ENCODE data around the gene PKIB.
"Not testable (repeated sequence)": the region's sequence is repeated elsewhere in the genome, so short reads cannot be mapped to it uniquely, and the experiment has no call there.

The PKIB gene, protein sequence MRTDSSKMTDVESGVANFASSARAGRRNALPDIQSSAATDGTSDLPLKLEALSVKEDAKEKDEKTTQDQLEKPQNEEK

DNA sequence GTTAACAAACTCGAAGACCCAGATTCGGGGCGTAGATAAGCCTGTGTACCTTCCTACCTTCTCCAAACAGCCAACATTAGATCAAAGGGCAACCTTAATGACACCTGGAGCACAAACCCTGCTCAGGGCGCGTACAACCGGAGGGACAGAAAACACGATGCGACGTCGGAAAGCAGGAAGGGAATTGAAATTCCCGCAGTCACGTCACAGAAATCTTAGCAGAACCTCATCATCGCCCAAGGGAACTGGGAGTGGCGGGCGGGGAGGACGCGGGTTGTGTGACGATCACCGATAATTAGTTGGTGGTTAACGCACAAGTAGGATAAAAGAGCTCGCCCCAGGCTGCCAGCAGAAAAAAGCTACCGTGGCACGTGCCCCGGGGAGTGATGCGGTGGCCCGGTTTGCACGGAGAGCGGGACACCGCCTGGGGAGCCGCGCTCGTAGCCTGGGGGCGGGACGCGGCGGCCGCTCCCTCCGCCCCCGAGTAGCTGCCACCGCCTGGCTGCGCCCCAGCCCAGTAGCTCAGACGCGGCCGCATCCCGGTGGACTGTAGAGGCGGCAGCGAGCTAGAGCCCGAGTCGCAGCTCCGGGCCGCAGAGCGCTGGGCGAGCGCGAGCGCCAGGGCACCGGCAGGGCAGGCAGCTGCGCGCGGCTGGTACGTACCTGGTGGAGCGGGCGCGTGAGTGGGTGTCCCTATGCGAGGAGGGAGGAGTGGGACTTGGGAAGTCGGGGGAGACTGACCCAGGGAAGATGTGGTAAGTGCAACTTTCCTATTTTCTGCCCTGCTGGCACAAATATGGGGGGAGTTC lies at the start of gene PKIB:
Gene PKIB (plus strand): TSS at position 525 of the 809 bp plus-strand sequence. CDS start 107,390 bp downstream, outside the sequence.
- DNase-seq (ENCODE audit: low spot score): peak; percentile 74

DNA sequence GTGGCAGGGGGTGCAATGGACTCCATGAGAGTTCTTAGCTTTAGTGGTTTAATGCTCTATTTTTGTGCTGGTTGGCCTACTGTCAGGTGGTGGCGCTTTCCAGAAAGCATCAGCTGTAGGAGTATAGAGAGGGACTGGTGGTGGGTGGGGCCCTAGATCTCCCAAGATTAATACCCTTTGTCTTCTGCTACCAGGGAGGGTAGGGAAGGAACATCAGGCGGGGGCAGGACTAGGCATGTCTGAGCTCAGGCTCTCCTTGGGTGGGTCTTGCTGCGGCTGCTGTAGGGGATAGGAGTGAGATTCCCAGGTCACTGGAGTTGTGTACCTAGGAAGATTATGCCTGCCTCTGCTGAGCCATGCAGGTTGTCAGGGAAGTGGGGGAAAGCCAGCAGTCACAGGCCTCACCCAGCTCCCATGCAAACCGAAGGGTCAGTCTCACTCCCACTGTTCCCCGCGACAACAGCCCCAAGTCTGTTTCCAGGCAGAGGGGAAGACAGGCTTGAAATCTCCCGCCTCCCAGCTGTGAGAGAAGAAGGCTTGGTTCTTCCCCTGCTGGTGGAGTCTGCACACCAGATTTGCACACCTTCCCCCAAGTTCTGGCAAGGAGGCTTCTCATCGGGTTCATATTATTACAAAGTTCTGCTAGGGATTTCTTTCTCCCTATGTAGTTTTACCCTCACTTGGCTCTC lies 46.7 kb upstream of the PKIB start:
- DNase-seq (ENCODE audit: low spot score): no peak

DNA sequence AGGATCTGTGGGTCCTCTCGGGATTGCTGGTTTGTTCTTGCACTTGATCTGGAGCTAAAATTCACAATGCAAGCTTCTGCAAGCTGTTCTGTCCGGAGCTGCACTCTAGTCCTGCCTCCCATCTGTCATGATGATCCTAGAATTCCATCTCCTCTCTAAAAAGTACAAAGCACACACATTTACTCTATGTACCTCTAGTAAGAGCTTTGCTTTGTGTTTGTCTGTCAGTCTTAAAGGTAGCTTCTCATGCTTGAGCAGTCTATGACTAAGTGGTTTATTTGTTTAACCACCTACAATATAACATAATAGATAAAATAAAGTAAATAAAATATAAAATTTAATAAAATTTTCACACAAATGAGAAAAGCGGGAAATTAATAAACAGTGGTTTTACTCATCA lies 46.0 kb upstream of the PKIB start:
- DNase-seq (ENCODE audit: low spot score): no peak

DNA sequence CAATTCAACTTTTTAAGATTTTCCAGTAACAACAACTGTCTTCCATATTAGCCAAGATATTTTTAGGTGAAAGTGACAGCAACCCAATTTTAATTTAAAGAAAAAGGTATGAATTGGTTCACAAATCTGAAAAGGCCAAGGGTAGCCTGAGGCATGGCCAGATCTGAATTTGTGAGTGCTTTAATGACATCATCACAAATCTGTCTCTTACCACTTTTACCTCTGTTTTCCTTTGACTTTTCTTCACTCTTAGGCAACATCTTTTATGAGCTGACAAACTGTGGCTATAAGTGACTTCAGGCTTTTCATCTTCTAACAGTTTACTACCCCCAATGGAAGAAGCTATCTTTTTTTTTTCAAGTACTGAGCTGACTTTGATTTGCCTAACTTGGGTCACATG lies 44.5 kb upstream of the PKIB start:
- no peak for DNase-seq (ENCODE audit: low spot score)

DNA sequence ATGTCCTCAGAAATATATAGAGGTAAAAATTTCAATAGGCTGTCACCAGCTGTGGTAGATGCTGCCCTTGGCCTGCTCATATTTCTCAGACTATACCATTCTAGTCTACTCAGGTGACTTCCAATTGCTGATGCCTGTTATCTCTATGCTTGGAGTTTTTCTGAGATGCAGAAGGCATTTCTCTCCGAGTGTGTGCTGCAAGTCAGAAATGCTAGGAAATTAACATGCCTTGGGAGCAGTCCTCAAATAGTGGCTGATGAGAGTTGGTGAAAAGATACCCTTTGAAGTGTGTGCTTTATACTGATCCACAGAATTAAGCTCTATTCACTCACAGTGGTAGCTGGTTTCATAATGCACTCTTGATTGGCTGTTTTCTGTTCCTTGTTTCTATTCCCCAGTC lies 43.2 kb upstream of the PKIB start:
- no peak for DNase-seq (ENCODE audit: low spot score)

DNA sequence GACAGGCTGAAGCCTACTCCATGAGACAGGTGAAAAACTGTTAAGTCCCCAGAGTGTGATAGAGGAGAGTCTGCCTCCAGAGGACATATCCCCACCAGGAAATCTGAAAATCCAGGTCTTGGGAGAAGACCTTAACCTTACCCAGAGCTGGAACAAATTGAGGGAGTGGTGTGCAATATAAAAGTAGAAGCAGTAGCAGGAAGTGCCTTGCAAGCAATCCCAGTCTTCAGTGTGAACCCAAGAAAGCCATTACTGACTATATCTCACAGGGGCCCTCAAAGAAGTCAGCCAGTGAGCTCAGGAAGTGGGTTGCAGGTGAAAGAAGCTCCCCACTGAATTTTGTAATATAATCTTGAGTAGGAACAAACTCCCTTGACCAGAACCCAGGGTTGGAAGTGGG lies 41.9 kb upstream of the PKIB start:
- DNase-seq (ENCODE audit: low spot score): no peak

DNA sequence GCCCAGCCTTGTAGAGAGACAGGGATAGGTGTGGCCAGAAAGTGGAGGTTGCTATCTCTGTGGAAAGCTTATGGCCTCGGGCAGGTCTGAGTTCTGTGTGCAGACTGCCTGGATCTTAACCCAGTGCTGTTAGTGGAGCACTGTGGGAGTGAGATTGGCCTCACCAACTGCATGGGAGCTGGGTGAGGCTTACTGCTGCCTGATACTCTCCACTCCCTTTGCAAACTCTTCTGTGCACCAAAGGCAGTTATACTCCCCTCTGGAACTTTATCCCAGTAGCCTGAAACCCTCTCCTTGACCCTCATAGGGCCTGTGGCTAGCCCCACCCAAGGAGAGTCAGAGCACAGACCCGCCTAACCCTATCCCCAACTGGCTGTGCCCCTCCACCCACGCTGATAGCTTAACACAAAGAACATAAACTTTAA lies 41.4 kb upstream of the PKIB start:
- no peak for DNase-seq (ENCODE audit: low spot score)

DNA sequence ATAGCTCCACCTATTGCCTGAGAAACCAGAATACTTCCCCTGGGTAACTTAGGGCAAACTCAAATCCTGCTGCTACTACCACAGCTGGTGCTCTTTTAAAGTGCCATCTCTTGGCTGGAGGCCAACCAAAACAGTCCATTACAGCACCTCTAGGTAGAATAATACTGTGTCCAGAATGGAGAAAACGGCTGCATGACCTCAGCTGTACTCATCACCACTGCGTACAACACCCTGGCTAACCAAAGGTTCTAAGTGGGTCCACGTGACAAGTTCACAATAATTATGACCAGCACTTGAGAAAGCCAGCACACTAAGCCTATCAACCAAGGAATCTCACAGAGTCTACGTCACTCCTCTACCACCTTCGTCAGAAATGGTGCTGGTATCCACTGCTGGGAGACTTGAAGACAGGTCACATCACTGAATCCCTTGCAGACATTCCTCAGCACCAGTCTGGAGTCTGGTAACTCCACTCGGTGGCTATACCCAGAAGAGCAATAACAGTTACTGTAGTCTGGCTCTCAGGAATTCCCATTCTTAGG lies 40.9 kb upstream of the PKIB start:
- no peak for DNase-seq (ENCODE audit: low spot score)

DNA sequence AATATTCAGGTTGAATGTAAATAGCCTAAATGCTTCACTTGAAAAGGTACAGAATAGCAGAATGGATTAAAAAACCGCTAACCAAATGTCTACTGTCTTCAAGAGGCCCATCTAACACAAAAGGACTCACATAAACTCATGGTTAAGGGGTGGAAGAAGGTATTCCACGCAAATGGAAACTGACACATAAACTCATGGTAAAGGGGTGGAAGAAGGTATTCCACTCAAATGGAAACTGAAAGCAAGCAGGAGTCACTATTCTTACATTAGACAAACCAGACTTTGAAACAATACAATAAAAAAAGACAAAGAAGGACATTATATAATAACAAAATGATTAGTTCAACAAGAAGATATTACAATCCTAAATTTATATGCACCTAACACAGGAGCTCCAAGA lies 38.3 kb upstream of the PKIB start:
- no peak for DNase-seq (ENCODE audit: low spot score)

DNA sequence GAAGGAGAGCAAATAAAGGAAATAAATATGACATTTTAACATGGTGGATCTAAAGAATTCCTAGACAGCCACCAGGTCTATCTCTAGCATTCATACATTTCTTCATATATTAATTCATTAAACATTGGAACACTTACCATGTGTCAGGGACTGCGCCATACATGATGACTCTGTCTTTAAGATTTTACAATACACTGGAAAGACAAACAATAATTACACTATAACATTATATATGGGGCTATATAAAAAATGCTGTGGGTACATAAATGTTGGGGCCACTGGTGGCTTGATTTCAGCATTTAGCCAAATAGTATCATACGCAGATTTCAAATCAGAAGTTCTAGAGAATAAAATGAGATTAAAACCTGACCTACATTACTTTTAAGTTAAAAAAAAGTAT lies 33.3 kb upstream of the PKIB start:
- no peak for DNase-seq (ENCODE audit: low spot score)

DNA sequence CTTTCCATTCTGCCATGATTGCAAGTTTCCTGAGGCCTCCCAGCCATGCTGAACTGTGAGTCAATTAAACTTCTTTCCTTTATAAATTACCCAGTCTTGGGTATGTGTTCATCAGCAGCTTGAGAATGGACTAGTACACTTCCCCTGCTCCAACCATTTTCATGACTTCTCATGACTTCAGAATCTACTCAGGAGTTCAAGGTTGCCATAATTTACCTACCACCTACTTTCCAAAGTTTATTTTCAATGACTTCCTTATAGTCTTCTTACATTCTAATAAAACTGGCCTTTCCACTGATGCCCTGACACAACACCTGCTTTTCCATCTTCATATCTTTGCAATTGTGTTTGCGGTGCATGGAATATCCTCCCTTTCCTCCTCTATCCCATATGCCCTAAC lies 31.2 kb upstream of the PKIB start:
- no peak for DNase-seq (ENCODE audit: low spot score)

DNA sequence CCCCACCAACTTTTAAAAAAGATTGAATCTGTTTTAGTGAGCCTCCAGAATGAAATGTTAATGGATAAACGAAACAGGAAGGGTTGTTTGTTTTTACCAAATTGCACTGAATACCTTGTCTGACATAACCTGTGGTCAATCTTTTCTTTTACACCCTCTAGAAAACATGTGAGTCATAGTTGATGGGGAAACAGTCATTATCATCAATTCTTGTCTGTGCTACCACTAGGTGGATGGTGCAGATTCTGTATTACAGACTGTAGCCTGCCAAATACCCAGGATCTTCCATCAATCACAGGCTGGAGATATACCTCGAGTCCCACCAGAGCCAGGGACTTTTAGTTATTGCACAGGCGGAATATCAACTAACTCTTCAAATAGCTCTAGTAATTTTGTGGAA lies 29.5 kb upstream of the PKIB start:
- DNase-seq (ENCODE audit: low spot score): no peak

DNA sequence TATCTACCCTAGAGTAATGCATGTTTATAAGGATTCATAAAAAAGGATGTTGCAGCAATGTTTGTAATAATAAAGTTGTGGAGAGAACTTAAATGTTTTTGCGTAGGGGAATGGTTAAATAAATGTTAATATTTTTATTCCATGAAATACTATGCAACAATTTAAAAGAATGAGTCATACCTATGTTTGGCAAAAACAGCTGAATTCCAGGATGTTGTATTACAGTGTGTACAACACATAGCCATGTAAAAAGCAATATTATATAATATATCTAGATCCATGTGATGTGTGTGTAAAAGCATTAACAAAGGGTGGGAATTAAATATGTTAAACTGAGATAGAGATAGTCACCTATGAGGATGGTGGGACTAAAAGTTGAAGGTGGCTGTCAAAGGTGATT lies 21.1 kb upstream of the PKIB start:
- no peak for DNase-seq (ENCODE audit: low spot score)

DNA sequence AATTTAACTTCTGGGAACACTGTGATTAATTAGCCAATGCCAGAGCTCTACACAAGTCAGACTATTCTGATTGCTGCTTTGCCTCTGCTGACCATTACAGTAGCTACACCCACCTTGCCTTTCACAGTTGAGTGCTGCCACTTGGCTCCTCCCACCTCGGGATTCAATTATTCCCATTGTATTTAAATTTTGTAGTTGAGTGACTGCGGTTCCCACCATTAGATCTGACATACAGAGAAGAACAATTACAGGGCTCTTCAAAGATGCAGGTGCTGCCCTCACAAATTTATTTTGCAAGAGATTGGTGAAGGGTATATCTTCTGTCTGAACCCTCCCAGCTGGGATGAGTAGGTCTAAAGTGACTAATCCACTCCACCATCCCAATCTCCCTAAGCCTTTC lies 11.9 kb upstream of the PKIB start:
- DNase-seq (ENCODE audit: low spot score): not testable (repeated sequence)

DNA sequence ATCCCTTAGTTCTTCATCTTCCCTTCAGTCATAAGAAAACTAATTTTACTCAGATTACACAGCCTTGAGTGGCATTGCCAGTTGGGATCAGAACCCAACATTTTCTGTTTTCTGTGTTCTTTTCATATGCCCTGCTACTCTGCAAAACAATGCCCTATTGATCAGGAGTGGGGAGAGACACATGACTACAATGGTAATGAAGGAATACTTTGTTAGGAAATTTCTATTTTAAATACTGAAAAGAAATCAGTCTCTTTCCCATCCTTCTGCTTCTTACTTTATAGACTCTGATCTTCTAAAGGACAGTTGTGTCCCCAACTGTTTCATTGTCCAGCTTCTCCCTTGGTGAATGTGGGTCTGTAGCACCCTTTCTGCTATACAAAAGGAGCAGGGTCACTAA lies 5.5 kb upstream of the PKIB start:
- no peak for DNase-seq (ENCODE audit: low spot score)

DNA sequence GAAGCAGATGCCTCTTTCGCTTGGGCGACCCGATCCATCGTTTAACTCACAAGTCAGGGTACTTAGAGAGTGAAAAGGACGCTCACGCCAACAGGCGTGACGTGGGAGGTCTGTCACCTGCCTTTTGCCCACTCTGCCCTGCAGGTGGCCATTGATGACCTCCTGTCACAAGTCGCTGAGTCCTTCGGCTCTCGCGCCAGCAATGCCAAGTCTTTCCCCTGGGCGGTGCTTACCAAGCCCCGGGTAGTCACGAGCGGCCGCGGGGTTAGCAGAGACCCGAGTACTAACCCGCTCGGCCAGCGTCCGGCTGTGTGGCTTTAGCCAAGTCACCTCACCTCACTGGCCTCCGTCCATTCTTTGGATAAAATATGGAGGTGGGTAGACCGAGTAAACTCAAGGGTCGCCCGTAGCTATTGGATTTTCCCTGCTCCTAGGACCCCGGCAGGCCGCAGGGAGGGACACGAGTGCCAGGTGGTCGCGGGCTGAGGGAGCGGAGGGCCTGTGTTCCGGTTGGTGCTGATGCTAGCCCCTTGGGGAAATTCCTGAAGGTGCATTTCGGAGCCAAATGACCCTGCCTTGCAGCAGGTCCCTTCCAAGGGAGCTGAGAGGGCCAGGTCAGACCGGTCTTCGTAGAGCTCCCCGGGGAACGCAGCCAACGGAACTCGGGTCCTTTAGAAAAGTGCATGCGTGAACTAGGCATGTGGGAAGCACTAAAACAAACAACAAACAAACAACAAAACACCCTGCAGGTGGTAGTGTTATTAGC lies 668 bp downstream of the PKIB start:
- peak; percentile 24 for DNase-seq (ENCODE audit: low spot score)

DNA sequence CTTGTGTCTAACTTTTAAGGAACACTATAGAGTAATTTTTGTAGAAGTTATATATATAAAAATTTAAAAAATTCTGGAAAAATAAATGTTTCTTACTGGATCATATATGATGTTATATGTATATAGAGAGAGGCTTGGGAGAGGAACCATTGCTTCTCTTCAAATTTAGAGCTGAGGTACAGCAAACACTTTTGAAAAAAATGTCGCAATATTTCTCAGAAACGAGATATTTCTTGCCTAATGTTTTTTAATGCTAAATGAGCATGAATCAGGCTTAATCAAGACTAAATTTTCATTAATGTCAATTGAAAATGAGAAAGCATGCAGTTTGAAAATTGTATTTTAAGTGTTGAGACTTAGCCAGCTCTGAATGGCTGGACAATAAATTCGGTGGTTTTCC lies 2.6 kb downstream of the PKIB start:
- no peak for DNase-seq (ENCODE audit: low spot score)

DNA sequence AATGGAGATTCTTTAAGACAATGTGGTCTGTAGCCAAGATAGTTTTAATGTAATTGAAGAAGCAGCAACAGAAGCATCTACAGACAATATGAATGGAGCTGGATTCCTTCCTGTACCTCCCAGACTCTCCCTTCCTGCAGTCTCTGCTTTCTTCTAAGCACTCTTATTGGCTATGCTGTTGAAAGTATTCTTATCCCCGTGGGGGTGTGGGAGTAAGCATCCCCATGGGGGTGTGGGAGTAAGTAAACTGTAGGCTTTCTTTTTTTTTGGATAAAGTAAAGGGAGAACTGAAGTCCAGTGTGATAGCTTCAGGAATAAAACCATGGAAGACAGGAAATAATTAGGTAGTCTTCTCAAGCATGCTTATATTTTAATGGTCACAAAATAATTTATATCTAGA lies 4.1 kb downstream of the PKIB start:
- no peak for DNase-seq (ENCODE audit: low spot score)

DNA sequence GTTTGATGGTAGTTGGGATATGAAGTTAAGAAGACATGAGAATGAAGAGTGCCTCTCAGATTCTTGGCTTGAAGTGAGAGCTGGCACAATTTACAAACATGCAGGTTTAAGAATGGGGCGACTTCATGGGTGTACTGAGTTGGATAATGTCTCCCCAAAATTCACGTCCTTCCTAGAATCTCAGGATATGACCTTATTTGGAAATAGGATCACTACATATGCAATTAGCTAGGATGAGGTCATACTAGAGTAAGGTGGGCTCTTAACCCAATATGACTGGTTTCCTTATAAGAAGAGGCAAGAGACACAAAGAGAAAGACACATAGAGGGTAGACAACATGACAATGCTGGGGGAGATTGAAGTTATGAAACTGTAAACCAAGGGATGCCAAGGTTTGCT lies 5.2 kb downstream of the PKIB start:
- DNase-seq (ENCODE audit: low spot score): no peak

DNA sequence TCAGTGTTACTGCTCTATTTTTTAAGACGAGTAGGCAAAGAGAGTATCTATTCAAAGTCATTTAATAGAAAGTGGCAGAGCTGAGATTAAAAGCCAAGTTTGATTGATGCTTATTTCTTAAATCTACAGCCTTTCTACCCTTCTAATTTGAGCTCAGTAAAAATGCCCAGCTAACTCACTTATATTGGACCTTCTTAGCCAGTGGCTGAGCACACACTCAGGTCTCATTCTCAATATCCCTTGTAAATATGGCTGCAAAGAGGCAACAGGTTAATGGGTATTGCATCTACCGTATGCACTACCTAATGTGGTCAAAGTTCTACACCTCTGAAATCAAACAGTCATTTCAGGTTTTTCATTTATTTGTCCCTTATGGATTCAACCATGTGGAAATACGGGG lies 6.7 kb downstream of the PKIB start:
- no peak for DNase-seq (ENCODE audit: low spot score)

DNA sequence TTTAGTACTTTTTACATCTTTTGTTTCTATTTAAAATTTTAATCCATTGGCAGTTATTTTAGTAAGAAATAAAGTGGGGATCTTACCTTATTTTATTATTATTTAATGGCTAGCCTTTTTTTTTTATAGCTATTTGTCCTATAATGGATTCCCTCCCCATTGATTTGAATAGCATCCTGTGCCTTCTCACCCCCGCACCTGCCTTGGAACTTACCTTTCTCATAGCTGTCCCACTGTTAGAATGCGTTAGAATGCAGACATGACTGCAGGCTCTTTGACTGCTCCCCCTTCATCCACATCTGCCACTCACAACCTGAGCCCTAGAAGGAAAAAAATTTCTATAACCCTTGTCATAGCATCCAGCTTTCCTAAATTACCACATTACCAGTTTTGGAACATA lies 9.1 kb downstream of the PKIB start:
- DNase-seq (ENCODE audit: low spot score): no peak

DNA sequence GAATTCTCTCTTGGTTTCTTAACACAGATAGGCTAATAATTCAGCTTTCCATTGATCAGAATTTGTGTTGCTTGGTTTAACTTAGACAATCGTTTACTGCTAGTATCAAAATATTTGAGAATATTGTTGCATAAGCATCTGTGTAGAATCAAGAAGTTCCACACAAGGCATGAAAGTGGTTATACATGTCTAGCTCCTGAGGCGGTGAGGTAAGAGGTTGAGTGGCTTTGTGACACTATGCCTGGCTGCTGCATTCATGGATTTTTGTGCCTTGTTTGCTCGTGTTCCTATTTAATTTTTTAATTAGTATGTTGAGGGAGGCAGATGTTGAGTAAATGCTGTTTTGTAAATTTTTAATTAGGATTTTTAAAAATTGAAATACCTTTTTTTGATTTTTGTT lies 10.2 kb downstream of the PKIB start:
- DNase-seq (ENCODE audit: low spot score): no peak

DNA sequence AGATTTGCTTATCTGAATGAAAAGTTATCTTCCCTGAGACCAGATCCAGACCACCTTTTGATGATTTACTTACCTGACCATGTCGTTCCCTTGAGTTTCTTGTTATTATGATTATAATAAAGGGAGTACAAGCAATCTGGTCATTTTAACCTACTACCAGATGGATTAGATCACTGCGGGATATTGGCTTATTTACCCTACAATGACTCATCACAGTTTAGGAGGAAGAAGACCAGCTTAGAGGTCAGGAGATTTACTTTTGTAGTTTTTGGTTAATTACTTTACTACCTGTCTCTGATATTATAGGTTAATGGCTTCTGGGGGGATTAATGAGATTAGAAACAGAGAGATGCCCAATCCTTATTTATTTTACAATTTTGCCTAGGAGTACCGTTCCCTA lies 10.7 kb downstream of the PKIB start:
- no peak for DNase-seq (ENCODE audit: low spot score)

Measured in germinal center (tissue), 1 donor.